Esophagus muscularis mucosa (tissue), 3 donors: ENCODE results near the gene BCL11B.

Experiments used
- CTCF ChIP-seq, 3 experiments: fragments of 200-600 bp in 2 of 3; fragments of 450-650 bp in 1 of 3; sonication (generic) in 2 of 3; IDR thresholded peaks; one replicate each; pipeline ENCODE4 v1.5.1; 2017 to 2019; ENCODE audit warnings: antibody characterized with exemption in 3 of 3, mild to moderate bottlenecking in 2 of 3, moderate library complexity in 1 of 3
- EP300 ChIP-seq: sonication (generic); formaldehyde crosslinking; IDR thresholded peaks from one replicate; pipeline ENCODE4 v1.6.1; 2017; ENCODE audit warnings: antibody characterized with exemption

DNA sequence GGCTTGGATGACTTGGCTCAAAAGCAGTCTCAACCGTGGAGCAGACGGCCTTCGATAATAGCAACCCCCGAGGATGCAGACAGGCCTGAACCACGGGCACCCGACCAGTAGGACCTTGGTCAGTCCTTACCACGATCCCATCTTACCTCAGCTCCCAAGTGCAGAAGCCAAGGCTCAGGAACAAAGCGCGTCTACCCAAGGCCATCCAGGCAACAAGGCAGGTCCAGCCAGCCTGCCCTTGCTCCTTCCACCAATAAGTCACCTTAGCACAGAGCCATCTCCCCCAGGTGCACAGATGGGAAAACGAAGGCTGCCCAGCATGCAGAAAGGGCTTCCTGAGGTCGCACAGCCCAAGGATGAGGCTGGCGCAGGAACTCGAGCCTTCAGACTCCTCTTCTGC, 77.3 kb downstream of the BCL11B start:
- TF ChIP-seq CTCF (IDR thresholded peaks at IDR 0.05) (no peak), EP300 (no peak)
